DMS153 treated with DMSO at 0.1 percent for 48 hours (cell line): ENCODE data around the gene AMER1.
"Not testable (repeated sequence)": the region's sequence is repeated elsewhere in the genome, so short reads cannot be mapped to it uniquely, and the experiment has no call there.

ENCODE experiments used
- DNase-seq: peaks from one replicate; lab custom pipeline; 2025; ENCODE audit not compliant: unreplicated experiment; lab: John Stamatoyannopoulos, UW

Gene AMER1

DNA sequence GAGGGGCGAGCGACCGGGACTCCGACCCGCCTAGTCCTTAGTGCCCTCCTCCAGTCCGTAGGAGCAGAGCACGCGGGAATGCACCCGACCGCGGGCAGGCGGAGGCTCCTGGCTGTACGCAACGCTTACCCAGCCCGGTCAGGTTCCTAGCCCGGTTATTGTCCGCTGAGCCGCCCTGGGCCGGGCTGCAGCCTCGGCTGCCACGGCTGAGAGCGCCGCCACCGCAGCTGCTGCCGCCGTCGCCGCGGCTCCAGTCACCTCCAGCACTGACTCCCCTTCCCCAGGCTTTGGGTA, at the start of gene AMER1:
AMER1 (minus strand) TSS at position 268 of the 294 bp plus-strand sequence. CDS start 12,422 bp downstream, outside the sequence.
- DNase-seq: no peak

DNA sequence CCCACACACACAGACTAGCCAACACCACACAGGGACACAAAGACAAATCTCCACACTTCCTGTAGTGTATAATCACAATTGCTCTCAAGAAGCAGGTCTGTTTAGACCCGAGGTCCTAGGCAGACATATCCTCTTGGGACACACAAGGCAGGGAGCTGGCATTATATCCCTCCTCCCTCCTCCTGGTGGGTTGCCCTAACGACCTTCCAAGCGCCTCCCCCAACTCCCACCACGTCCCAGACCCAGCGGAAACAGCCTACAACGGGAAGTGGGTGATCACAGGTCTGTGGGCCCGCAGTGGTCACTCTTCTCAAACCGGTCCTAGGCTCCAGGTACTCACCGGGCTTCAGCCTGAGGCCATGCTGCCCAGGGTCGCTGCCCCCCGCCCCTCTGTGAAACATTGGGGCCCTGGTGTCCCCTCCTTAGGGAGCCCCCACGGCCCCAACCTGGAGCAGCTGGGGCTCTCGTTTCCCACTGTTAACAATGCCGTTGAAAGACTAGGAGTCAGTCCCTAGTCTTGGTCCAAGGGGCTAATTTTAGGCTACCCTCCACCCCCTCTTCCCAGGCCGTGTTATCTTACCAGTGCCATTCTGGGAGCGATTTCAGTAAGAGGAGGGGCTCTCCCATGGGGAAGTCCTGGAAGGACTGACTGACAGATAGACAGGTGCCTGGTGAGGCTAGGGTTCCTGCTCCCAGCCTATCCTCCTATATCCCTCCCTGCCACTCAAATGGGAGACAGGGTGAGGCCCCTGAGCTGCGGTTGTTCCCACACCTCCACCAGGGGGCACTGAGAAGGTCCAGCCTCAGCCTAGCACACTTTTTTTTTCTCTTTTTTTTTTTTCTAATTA, 24.8 kb upstream of the AMER1 start, which contains the start of gene ASB12:
ASB12 (minus strand) TSS at position 485 of the 848 bp plus-strand sequence. CDS start 4,957 bp downstream, outside the sequence.
- DNase-seq: no peak

DNA sequence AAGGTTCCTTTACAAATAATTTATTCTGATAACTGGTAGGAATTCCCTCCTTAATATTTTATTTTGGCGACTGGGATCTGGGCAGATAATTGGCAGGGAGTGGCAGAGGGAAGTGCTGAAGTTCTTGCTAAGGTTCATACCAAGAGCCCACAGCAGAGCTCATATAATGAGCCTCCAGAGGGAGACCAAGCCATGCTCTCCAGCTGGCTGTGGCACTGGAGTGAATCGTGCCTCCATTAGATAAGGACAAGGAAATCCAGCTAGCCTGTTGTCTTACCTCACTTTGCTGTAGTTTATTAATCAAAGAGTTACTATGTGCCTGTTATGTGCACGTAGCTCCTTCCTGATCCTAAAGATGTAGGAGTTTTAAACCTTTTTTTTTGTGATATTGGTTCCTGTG, 23.6 kb upstream of the AMER1 start:
- no peak for DNase-seq

DNA sequence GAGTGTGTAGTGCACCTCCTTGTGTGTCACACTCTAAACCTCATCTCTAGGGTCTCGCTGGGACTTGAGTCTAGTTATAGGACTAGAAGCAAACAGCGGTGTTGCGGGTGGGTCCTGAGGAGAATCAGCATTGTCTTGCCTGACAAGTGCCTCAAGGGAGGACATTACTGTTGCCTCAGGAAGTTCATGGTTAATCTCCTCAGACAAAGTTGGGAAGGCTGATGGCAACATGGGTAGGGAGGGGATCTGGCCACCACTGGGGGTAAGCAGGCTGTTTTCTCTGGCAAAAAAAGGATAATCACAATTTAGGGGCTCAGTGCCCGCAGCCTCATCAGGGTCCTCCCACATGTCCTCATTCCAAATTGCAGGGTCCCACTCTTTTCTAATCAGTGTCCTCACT, 12.5 kb upstream of the AMER1 start:
- no peak for DNase-seq

DNA sequence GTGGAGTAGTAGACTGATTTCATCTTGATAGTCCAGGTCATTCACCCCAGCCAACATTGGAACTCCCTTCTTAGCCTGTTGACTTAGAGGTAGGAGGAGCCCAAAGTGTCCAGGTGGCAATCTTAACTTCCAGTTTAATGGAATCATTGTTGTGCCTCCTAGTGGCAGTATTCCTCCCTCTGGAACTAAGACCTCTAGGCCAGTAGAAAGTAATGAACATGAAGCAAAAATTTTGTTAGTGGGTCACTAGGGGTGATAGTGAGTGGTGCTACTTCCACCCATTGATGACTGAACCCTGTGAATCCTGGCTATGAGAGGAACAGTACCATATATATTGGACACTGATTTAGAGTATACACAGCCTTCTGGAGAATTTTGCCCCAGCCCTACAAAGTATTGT, 8.5 kb upstream of the AMER1 start:
- DNase-seq: not testable (repeated sequence)

DNA sequence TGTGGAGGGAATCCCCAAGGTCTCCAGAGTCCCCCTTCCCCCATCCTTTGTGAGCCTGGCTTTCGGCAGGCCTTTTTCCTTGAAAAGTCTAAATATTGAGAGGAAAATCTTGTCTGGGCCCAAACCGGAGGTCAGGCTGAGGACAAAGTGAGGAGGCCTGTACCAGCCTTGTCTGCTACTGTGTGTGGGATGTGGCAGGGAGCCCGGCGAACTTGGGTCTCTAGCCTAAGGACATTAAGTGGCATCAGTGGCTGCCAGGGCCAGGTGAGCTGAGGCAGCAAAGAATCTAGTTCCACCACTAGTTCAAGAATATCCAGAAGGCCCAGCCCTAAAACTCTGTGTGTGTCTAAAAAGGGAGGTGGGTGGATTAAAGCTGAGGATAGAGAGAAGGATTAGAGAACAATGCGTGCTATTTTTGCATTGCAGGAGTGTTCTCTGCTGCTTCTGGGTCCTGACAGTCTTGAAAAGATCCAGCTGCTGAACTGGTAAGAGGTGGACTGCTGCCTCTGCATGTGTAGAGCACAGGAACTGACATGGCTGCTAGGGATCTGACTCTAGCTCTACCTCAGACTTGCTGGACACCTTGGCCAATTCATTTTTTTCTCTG, 1.2 kb upstream of the AMER1 start:
- no peak for DNase-seq

DNA sequence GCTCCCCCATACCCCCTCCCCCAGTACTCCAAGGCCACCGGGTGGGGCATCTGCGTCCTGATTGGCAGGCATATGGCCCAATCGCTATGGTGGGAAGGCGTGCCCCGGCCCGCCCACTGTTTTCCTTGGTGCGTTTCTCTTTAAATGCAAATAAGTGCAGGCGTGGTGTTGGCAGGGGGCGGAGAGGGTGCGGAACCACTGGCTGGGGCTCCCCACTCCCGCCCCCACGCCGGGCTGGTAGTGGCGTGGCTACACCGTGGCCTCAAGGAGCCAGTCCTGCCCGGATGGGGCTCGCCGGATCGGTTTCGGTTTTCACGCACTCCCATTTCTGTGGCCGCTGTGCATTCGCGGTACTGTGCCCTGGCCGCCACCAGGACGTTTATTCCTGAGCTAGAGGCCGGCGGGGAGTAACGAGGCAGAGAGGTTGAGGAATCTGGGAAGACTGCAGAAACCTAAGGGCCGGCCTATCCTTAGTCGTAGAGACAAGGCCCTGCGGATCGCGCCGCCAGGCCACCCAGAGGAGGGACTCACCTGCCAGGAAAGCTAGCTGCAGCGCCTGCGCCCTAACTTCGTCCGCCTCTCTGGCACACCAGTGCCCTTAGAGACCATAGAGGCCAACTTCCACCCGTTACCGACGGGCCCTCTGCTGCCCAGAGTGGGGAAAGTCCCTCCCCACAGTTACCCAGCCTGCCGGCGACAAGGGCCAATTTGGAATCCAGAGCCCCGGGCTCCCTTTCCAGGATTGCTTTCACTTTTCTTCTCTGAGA, 410 bp upstream of the AMER1 start:
- peak; percentile 61 for DNase-seq

DNA sequence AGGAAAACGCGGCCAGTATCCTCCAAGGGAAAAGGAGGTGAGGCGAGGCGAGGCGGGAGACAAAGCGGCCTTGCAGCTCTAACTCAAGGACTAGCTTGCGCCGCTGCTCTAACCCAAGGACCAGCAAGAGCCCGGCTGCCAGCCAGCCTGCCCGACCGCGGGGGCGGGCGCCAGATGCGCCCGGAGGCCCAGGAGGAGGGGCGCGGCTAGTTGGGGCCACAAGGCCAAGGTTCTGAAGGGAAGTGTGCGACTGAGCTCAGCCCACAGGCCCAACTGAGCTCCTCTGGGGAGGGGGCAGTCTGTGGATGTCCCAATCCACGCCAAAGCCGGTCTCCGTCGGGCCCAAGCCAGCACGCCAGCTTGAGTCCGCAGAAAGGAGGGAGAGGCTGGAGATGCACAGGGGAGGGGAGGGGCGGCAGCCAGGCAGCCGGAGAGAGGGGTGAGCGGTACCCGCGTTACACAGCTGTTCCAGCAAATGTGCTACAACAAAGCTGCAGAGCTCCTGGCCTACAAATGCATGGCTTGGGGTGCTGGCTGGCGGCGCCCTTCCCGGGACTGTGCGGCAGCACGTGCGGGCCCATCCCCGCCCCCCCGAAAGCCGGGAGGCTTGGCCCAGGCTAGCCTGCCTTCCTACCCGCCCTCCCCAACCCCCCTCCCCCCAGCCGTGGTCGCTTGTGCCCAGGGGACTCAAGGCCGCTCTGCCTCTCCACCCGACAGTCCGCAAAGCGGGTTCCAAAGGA, 637 bp downstream of the AMER1 start:
- DNase-seq: no peak

DNA sequence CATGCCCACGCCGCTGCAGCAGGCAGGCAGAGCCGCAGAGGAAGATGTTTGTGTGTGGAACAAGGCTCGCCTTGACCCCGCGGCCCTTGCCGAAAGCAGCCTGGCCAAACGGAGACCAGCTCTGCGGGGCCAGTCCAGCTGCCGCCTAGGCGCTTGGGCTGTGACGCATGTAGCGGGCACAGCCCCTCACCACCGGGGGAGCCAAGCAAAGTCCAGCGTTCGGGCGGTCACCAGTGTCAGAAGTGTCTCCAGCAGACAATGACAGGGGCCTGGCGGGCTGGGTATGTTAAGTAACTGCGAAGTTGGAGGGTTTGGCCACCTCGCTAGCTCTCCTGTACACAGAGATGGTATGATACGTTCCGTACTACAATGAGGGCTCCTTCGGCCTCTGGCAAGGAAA, 1.3 kb downstream of the AMER1 start:
- no peak for DNase-seq

DNA sequence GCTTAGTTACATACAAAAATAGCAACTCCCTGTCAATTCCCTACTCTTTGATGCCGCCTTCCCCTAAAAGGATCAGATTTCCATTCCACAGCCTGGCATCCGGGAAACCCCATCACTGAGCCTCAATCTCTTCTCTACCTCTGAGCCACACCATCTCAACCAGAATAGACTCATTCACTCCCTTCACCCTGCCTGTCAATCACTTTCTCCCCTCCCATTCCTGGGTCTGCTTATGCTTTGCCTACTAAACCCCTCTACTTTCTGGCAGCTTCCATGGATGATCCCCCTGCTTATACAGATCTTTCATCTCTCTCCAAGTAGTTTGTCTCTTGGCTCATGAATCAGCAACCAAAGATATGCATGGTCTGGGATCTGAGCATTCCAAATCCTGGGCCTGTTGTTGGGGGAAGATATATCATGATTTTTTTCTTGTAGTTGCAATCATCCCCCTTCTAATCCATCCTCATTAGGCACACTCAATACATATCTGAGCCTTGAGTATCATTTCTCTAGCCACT, 2.6 kb downstream of the AMER1 start:
- no peak for DNase-seq

DNA sequence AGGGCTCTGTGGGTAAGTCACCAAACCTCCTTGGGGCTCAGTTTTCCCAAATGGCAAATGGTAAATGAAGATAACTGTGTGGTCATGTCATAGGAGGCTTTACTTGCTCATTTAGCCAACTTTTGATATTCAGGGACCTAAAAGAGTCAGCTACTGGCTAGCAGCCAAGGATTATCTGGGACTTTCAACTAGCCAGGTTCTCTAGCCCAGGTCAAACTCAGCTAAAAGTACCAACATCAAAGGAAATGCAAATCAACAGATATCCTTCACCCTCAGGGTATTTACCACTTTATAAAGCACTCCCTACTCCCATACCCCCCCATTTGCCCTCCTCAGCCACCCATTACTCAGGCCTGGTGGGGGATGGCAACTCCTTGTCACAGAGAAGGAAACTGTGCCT, 7.5 kb downstream of the AMER1 start:
- DNase-seq: no peak

DNA sequence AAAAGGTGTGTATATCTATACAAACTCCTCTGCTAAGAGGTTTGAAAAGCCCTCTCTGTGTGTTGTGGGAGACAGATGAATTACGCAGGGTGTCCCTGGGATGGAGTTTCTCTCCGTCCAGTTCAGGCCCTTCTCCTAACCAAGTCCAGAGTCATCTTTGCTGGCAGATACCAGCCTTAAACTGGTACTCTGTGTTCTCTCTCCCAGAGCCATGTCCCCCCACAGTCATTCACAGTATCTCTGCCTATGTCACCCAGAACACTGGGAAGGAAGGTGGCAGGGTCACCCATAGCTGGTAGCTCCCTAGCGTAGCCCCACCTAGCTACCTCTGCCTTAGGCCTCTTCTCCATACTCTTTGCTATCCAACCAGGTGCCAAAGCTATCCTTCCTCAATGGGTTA, 8.9 kb downstream of the AMER1 start:
- no peak for DNase-seq

DNA sequence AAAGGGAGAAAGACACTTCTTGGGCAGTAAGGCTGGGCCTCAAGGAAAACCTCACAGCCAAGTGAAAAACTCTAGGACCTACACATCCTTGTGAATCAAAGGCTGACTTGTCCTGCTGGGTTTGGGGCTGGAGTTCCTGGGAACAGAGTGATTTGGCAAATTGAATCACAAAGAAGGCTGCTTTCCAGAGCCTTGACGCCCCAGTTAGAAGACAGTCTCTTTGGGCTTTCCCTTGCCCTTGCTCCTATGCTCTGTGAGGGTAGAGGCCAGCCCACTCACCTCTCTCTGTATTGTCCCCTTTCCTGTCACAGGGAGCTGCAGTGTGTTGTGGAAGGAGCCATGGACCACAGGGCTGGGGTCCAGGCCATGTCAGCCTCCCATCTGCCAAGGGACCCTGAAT, 9.6 kb downstream of the AMER1 start:
- no peak for DNase-seq

DNA sequence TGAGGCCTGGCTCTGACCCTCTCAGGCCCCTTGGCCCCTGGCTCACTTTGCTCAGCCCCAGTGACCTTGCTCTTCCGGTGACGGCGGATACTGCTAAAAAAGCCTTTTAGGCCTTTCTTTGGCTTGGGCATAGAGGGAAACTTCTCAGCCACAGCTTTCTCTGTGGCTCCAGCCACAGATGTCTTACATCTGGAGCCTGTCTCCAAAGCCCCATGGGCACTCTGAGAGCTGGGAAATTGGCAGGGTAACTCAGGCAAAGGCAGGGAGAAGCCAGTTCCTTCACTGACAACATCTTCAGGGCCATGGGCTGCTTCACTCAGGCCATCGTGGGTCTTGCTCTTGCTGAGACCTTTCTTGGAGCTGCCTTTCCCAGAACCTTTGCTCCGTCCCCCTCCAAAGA, 12.8 kb downstream of the AMER1 start:
- DNase-seq: no peak

DNA sequence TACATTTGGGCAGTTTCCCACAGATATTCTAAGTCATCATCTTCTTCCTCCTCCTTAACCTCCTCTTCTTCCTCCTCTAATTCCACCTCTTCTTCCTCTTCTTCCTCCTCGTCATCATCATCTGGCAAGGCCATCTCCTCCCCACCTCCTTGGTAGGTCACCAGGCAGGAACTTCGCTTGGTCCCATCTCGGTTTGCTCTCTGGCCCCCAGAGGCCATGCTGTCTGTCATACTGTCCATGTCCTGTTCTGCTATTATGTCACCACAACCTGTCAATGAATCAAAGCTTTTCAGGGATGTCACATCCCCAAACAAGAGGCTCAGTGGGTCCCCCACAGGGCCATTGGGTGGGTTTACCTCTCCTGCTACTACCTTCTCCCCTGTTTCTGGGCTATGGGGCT, 13.5 kb downstream of the AMER1 start:
- no peak for DNase-seq

DNA sequence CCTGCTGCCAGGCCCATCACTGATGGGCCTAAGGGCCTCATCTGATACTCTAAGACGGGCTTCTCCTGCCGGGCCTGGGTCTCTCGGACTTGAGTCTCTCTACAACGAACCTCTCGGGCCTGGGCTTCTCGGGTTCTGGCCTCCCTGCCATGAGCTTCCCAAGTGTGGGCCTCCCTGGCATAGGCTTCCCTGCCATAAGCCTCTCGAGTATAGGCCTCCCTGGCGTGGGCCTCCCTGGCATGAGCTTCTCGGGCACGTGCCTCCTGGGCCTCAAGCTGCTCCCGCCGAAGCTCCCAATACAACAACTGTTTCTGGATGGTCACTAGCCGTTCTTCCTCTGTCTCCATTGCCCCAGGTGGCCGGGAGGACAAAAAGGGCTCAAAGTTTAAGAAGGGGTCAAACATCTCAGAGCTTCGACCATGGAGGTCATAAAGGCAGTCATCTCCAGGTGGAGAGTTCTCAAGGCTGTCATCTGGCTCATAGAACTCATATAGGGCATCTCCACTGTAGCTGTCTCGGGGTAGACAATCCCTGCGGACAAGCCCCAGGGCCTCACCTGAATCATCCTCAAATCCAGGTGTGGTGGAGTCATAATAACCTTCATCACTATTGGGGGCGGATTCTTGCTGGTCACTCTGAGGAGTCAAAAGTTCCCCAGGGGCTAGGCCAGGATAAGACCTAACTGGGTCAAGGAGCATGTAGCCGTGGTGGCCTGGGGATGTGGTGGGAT, 14.1 kb downstream of the AMER1 start:
- DNase-seq: no peak

DNA sequence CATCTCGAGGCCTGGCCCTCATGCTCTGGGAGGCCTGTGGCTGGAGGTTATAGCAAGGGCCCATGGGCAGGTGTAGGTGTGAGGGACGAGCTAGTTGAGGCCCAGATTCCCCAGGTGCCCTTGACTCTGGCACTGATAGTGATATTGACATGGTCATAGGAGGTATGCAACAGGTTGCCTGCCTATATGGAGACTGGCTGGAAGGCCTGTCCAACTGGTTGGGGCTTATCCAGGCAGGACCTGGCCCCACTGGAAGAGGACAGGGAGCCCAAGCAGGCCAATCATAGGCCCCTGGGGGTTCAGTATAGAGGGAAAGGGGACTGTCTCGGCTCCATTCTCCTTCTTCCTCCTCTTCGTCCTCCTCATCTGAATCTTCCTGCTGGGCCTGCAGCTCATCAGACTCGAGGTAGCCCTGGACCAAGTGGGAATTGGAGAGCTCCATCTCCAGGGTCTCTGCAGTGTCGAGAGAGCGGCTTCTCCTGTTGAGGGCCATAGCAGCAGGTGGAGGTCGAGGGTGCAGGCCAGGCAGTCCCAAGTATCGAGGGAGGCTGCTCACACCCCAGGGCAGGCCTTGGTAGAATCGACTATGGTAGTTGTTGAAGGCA, 15.3 kb downstream of the AMER1 start:
- no peak for DNase-seq

DNA sequence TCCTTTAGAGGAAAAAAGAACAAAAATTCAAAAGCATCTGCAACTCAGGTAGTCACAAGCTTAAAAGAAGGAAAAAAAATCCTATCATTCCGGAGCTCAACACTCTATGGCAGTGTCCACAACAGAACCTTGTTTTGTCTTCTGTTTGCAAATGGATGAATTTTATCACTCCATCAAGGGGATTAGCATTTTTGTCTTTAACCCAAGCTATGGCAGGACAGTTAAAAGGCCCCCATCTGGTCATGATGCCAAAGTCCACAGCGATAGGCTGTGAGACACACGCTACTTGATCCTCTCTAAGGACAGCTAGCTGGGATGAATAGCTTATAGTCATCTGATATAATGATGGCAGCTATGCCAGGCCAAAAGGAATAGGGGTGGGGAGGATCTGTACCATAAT, 16.6 kb downstream of the AMER1 start:
- no peak for DNase-seq

DNA sequence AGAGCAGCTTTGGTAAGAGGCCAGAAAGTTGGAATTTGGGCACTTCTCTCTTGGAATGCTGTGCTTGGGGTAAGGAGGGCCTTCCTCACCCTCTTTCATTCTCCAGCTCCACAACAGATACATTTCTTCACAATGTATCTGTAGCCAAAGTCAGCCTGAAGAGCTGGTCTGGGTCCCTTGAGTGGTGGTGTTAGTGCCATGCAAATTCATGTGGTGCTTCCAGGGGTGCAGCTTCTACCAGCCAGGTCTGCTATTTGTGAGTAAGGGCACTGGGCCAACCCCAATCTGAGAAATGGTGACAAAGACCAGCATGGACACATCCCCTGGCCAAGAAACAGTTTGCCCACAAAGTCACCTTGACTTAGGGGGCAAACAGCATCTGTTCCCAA, 17.8 kb downstream of the AMER1 start:
- no peak for DNase-seq
